ENCODE data around the gene ACY1.

DNA sequence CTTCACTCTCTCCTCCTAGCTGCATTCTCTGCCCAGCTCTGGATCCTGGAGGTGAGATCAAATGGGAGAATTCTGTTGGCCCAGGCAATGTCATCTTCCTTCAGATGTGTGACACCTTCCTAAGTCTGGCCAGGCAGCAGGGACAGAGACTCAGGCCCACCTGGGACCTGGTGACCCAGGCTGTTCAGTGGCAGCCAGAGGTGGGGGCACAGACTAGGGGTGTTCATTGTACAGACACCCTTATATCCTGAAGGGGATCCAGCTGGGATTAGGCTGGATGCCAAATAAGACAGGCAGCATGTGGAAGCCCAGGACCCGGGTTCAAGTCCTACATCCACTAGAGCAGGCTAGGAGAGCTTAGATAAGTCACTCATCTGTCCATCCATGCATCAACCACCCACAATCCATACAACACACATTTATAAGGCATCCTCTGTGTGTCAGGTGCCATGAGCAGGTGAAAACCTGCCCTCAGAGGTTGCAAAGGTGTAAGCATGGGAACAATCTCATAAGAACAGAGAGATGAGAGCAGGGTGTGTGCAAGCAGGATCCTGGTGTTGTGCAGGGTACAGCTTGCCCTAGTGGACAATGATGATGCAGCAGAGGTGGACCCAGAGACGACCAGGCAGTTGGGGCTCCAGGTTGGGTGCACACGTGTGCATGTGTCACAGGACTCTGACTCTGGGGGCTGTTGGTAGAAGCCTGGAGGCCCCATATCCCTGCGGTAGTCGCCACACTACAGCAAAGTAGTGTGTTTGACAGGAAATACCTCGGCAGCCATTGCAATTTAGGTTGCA lies 30.7 kb downstream of the ACY1 start:
- TF ChIP-seq, protein P1, sequence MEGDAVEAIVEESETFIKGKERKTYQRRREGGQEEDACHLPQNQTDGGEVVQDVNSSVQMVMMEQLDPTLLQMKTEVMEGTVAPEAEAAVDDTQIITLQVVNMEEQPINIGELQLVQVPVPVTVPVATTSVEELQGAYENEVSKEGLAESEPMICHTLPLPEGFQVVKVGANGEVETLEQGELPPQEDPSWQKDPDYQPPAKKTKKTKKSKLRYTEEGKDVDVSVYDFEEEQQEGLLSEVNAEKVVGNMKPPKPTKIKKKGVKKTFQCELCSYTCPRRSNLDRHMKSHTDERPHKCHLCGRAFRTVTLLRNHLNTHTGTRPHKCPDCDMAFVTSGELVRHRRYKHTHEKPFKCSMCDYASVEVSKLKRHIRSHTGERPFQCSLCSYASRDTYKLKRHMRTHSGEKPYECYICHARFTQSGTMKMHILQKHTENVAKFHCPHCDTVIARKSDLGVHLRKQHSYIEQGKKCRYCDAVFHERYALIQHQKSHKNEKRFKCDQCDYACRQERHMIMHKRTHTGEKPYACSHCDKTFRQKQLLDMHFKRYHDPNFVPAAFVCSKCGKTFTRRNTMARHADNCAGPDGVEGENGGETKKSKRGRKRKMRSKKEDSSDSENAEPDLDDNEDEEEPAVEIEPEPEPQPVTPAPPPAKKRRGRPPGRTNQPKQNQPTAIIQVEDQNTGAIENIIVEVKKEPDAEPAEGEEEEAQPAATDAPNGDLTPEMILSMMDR (IDR thresholded peaks at IDR 0.05), result no peak
- TF ChIP-seq POLR2A (IDR thresholded peaks at IDR 0.05), result no peak
- TF ChIP-seq POLR2AphosphoS5 (IDR thresholded peaks at IDR 0.05), result no peak
- TF ChIP-seq EP300 (IDR thresholded peaks at IDR 0.05), result no peak
